COLO668 (cell line): ENCODE measurements around the gene LPCAT4.

Experiments
- DNase-seq: peaks from one replicate; lab custom pipeline; 2025; ENCODE audit not compliant: unreplicated experiment; lab: John Stamatoyannopoulos, UW

Gene LPCAT4

DNA sequence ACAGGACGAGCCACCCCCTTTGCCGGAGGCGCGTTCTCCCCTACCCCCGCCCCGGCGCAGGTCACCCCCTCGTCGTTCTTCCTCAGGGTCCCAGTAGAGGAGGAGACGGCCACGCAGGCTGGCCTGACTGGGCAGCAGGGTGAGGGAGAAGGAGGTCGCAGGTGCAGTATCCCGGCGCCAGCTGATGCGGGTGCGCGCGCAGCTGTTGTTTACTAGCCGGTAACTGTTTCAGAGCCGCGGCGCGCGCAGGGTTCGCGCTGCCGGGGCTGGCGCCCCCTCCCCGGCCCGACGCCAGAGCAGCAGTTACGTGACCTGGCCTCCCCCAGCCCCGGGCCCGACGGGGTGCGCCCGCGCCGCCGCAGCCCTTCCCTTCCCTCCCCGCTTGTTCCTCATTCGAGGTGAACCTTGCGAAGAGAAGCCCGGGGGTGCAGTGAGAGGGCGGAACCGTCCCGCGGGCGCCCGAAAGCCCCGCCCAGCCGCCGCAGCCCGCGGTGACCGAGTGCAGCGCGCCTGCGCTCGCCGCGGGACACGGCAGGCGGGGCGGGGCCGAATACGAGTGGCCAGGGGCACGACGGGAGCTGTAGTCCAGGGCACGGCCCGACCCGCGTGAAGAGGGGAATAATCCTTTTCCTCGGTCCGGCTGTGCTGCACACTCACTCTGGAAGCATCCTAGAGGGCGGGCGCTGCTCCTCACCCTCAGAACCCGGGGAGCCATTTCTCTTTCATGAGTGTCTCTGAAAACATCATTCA, 29.3 kb downstream of the LPCAT4 start, which contains the start of gene SLC12A6:
Gene SLC12A6 (minus strand): TSS at position 225 of the 750 bp plus-strand sequence. CDS start 1,101 bp downstream, outside the sequence.
- DNase-seq = peak; percentile 96

DNA sequence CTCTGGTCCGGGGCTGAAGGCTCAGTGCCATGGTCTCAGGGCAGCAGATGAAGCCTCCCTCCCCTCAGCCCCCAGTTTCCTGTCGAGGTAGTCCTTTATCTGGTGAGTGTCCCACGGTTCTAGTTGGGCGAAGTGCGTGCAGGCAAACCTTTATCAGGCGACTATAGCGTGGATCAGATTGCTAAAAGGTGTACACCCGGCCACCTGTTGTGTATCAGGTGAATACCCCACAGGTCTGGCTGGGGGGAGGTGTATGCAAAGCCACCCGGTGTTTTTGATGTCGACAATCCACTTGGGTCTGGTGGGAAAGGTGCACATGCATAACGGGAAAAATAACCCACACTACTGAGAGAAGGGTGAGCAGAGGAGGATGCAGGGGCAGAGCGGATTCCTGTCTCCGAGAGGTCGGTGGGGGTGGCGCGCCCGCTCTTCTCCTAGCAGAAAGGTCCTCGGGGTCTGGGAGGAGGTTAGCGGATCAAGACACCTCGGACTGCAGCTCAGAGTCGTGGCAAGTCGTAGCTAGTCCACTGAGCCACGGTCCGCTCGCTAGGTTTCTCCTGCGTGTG, 29.9 kb downstream of the LPCAT4 start:
- DNase-seq = peak; percentile 38

DNA sequence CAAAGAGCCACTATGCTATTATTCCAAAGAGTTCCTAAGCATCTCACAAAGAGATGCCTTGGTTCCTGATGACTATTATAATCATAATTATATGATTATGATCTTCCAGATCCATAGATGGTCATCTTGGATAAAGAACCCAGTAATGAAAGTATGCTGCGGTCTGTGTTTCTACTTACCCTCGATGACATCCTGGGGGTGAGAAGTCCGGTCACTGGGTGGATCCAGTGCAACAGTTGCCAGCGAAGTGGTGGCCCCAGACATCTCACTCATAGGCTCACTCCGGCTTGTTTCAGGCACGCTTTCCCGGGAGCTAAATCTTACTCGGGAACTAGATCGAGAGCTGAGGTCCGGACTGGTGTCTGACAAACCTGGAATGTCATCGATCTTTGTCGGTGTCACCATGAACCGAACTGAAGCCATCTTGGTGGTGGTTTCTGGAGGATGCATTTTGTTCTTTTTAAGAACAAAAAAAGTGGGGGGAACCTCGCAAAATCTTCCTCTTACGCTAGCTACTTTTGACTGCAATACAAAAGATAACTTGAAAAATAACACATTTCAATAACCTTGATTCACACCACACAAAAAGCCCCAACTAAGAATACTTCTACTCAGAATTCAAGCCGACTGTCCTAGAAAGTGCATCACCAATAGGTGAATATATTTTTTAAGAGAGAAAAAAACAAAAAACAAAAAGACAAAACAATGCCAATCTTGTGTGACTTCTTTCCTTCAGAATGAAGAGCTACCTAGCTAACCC, 30.6 kb downstream of the LPCAT4 start:
- DNase-seq = no peak

DNA sequence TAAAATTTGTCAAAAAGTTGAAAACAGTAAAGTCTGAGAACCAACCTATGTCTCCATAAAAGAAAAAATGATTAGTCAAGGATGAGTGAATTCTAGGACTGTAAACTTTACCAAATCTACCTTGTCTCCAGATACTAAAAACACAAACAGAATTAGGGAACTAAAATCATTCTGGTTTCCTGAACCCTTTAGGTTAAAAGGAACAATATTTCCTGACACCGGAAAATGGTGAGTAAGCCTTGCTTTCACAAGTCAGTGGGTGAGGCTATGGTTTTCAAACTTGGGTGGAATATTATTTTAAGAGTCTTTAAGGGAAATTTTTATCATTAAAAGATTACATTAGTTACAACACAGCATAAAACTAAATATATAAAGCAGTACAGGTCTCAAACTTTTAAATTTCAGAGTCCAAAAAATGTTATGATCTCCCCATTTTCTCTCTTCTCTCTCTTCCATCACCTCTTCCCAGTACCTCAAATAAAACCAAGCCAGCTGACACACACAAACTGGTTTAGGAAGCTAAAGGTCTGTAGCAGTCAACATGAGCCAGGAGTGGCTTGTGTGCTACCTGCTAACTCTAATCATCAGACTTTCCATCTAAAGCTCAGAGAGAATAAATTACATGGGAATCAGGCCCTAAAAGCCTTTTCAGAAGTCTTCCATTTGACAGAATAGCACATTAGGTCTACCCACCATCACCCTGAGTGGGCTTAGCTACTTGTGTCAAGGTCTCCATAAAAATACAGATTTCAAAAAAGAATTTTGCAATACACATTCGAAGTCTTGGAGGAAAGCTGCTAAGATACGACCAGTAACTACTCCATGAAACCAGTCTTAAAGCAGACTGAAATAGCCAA, 31.6 kb downstream of the LPCAT4 start:
- DNase-seq = no peak

DNA sequence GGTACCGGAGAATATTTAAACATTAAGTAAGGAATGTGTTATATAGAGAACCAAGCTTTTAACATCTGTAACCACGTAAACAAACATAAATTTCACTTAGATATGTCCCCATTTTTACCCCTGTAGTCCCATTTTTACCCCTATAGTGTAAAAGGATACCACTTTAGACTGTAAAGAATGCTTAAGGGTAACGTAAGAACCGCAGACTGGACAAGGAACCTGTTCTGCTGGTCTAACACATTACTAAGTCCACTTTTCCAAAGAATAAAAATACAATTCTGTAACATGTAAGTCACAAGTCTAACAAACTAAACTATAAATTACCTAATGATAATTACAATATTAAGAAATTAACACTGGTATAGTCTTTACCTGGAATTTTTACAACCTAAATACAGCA, 32.3 kb downstream of the LPCAT4 start:
- DNase-seq = no peak

DNA sequence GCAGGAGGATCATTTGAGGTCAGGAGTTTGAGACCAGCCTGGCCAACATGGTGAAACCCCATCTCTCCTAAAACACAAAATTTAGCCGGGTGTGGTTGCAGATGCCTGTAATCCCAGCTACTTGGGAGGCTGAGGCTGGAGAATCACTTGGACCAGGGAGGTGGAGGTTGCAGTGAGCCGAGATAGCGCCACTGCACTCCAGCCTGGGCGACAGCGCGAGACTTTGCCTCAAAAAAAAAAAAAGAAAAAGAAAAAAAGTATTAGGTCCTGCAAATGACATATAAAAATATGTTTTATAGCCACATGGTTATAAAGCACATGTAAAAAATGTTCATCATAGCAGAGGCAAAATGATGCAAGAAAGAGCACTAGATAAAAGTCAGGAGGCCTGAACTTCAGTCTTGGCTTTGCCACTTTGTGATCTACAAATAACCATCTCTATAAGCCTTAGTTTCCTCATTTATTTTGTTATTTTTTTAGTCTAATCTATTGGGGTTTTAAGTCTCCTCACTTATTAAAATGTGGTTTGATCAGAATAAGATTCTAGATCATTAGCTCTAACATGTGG, 34.4 kb downstream of the LPCAT4 start:
- no peak for DNase-seq

DNA sequence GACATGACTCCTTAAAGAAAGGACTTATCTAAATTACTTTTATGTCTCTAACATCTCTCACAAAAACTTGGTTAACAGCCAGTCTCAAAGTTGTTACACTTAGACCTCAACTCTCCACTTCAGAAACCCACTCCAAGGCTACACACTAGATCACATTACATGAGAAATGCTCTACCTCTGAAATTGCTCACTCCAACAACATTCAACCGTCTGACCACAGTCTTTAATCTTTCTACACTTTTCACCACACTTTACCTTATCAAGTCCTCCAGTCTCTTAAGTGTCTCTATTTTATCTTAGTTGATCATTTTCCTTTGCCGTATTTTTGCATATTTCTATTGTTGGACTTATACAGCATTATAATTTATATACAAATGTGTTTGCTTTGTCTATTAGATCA, 35.2 kb downstream of the LPCAT4 start:
- no peak for DNase-seq

DNA sequence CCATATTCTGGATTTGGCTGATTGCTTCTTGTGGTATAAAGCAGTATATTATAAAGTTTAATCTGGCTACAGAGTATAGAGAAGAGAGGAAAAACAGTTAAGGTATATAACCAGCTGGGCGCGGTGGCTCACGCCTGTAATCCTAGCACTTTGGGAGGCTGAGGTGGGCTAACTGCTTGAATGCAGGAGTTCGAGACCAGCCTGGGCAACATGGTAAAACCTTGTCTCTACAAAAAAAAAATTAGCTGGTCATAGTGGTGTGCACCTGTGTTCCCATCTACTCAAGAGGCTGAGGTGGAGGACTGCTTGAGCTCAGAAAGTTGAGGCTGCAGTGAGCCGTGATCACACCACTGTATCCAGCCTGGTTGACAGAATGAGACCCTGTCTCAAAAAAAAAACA, 36.7 kb downstream of the LPCAT4 start:
- DNase-seq = no peak

DNA sequence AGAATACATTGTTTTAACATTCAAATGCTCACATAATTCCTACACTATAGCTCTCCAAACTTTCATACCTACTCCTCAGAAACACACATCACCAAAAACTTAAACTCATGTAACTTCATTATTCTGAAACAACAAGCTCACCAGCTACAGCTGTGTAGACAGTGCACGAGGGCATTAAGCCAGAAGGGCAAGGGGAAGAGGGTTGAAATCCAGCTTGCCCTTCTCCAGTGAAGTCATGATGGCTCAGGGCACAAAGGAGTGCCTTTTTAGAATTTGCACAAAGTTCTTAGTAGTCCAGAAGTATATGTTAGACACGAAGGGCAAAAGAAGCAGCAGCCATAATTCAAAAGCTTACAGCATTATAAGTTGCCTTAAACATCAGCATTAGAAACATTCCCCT, 38.0 kb downstream of the LPCAT4 start:
- no peak for DNase-seq

DNA sequence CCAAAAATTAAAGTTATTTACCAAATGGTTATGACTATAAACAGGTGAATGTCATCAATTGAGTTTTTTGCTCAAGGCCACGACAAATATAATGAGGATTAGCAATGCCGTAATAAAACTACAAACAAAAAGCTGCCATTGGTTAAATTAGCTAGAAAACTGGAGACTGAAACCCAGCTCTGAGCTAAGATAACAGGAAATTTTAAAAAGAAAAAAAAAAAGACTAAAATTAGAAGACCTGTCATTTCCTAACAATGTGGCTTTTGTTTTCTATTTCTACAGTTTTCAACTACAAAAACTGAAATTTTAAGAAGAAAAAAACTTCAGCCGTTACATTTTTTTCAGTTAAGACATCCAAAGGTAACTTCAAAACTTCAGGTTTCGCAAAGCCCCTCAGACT, 39.1 kb downstream of the LPCAT4 start:
- DNase-seq = no peak

DNA sequence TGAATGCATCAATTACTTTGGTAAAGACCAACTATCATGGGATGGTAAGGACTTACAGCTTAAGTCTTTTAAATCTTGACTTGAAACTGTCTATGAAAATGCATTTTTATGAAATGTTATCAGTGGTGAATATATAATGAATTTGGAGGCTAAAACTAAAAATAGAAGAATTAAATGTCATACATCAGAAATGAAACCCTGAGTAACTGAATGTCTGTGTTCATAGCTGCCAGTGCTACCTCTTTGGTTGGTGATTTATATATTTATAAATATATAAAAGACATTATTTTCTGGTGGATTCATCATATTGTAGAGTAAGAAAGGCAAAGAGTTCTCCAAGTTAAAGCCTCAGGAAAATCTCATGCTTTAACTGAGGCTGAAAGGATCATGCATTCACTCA, 41.6 kb downstream of the LPCAT4 start:
- DNase-seq = no peak

DNA sequence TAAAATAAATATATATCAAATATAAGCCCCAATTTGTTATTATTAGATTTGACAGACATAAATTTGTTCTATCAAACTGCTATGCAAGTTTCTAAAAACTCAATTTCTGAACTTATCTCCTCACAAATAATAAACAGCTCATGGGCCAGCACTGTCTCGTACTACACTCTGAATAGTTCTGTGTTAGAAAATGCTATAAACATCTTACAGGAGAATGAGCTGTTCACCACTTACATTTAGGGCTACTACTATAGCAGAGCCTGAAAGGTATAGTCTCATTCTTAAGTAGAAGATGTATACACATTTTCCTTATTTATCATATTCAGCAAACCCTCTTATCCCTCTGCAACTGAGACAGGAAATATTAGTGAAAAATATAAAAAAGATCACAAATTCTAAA, 42.1 kb downstream of the LPCAT4 start:
- DNase-seq = no peak

DNA sequence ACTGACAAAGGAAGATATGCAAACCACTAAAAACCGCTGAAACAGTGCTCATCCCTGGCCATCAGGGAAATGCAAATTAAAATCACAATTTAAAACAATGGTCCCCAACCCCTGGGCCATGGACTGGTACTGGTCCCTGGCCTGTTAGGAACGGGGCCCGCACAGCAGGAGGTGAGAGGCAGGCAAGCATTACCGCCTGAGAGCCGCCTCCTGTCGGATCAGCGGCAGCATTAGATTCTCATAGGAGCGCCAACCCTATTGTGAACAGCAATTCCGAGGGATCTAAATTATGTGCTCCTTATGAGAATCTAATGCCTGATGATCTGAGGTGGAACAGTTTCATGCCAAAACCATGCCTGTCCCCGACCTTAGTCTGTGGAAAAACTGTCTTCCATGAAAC, 43.8 kb downstream of the LPCAT4 start:
- no peak for DNase-seq

DNA sequence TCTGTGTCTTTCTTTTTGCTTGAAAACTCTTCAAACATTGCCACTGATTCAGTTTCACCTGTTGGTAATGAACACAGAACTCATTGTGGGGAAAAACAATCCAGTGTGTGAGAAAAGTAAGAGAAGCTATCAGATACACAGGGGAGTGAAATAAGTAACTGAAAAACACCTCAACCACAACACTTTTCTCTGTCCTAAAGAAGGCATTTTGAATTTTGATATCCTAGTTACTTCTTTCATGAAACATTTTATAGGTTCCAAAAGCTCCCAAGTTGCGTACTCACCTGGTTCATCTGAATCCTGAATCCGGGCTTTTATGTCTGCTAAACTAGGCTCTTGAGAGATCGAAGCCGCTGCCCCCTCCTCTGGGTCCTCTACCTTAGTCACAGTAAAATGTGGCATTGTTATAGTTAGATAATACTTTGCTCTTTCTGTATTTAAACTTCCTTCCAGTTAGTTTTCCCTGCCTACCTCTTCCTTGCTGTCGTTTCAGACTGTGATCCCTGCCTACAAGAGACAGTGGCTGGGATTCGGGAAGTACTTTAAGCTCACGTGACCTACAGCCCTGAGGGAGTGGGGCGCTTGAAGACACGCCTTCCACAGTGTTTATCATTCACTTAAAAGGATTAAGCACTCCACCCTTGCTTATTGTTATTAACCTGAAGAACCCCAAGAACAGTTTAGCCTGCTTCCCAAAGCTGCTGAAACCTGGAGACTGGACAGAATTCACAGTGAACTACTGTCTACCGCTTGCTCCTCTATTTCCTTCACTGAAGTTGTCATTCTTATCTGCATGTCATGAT, 48.5 kb downstream of the LPCAT4 start:
- DNase-seq = peak; percentile 45

DNA sequence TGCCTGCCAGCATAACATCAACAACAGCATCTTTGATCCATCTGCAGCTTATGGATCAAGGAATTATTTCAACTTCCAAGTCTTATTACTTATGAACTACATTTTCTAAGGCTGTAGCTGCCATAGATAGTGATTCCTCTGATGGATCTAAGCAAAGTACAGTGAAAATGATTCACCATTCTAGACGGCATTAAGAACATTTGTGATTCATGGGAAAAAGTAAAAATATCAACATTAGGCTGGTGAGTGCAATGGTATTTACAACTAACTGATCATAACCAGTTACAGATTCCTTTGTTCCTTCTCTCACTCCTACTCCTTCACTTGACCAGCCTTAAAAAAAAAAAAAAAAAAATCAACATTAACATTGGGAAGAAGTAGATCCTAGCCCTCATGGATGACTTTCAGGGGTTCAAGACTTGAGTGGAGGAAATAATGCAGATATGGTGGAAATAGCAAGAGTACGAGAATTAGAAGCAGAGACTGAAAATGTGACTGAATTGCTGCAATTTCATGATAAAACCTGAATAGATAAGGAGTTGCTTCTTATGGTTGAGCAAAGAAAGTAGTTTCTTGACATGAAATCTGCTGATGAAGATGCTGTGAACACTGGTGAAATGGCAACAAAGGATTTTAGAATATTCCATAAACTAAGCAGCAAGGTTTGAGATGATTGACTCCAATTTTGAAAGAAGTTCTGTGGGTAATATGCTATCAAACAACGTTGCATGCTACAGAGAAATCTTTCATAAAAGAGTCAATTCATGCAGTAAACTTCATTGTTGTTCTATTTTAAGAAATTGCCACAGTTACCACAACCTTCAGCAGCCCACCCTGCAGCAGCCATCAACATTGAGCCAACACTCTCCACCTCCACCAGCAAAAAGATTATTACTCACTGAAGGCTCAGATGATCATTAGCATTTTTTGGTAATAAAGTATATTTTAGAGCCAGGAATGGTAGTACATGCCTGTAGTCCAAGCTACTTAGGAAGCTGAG, 52.2 kb downstream of the LPCAT4 start:
- no peak for DNase-seq

DNA sequence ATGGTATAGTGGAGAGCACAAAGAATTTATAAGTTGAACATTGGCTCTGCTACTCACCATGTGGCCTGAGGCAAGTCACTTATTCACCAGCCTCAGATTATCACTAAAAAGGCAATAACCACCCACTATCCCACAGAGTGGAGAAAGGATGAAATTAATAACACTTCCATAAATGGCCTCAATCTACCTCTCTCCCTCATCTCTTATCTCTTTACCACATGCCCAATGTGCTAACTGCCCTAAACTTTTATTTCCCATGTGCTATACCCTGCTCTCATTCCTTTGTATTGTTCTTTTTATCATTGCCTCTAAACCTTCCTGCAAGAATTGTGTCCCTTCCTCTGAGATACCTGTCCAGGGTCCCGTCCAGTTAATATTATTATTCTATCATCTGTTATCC, 55.4 kb downstream of the LPCAT4 start:
- DNase-seq = no peak
